ENCODE results near the gene TSPAN3.

Gene TSPAN3

GRCh38 chr15:77025083-77025901 is 45.6 kb downstream of the TSPAN3 start:
- H3K27me3 ChIP-seq (ENCODE audit: insufficient read depth, insufficient read length): no peaks in the 10 kb centered on the region
- H3K4me1 ChIP-seq (ENCODE audit: insufficient read depth, insufficient read length): peaks cover 12% of the 10 kb centered on the region
- DNase-seq (ENCODE audit: low read depth, low spot score): no peak
- H3K9ac ChIP-seq (ENCODE audit: insufficient read length, low read depth): no peak overlapping the region
- no peaks in the 10 kb centered on the region for H3K36me3 ChIP-seq (ENCODE audit: insufficient read depth, insufficient read length, low read length)
- TF ChIP-seq YY1 (IDR thresholded peaks at IDR 0.05; ENCODE audit: insufficient read depth, insufficient read length) (no peak), ZNF274 (IDR thresholded peaks at IDR 0.05; ENCODE audit: low read depth, low read length) (no peak), SUZ12 (IDR thresholded peaks at IDR 0.05; ENCODE audit: extremely low read depth, insufficient read depth, insufficient read length) (no peak)
- H3K9me3 ChIP-seq (ENCODE audit: insufficient read depth, low read length): no peaks in the 10 kb centered on the region
- no peak overlapping the region for H3K4me3 ChIP-seq (ENCODE audit: insufficient read length, low read depth)

GRCh38 chr15:77024273-77025082 is 46.4 kb downstream of the TSPAN3 start:
- Histone ChIP-seq H3K27me3 (ENCODE audit: insufficient read depth, insufficient read length) (no peaks in the 10 kb centered on the region), H3K9ac (ENCODE audit: insufficient read length, low read depth) (no peak overlapping the region), H3K36me3 (ENCODE audit: insufficient read depth, insufficient read length, low read length) (no peaks in the 10 kb centered on the region), H3K4me3 (ENCODE audit: insufficient read length, low read depth) (no peak overlapping the region), H3K9me3 (ENCODE audit: insufficient read depth, low read length) (no peaks in the 10 kb centered on the region), H3K4me1 (ENCODE audit: insufficient read depth, insufficient read length) (peaks cover 13% of the 10 kb centered on the region)
- TF ChIP-seq YY1 (IDR thresholded peaks at IDR 0.05; ENCODE audit: insufficient read depth, insufficient read length) (no peak), ZNF274 (IDR thresholded peaks at IDR 0.05; ENCODE audit: low read depth, low read length) (no peak), SUZ12 (IDR thresholded peaks at IDR 0.05; ENCODE audit: extremely low read depth, insufficient read depth, insufficient read length) (no peak)
- DNase-seq (ENCODE audit: low read depth, low spot score): peak; percentile 40

- no peak for DNase-seq (ENCODE audit: low read depth, low spot score)
- no peaks in the 10 kb centered on the region for H3K36me3 ChIP-seq (ENCODE audit: insufficient read depth, insufficient read length, low read length)
- no peak for TF ChIP-seq ZNF274 (IDR thresholded peaks at IDR 0.05; ENCODE audit: low read depth, low read length)
- TF ChIP-seq SUZ12 (IDR thresholded peaks at IDR 0.05; ENCODE audit: extremely low read depth, insufficient read depth, insufficient read length): no peak
- TF ChIP-seq YY1 (IDR thresholded peaks at IDR 0.05; ENCODE audit: insufficient read depth, insufficient read length): no peak
- peaks cover 19% of the 10 kb centered on the region for H3K4me1 ChIP-seq (ENCODE audit: insufficient read depth, insufficient read length)
- H3K9ac ChIP-seq (ENCODE audit: insufficient read length, low read depth): no peak overlapping the region
- H3K27me3 ChIP-seq (ENCODE audit: insufficient read depth, insufficient read length): no peaks in the 10 kb centered on the region
- no peaks in the 10 kb centered on the region for H3K9me3 ChIP-seq (ENCODE audit: insufficient read depth, low read length)
- no peak overlapping the region for H3K4me3 ChIP-seq (ENCODE audit: insufficient read length, low read depth)
Measured at GRCh38 chr15:77023576-77024272, 47.2 kb downstream of the TSPAN3 start.

- Histone ChIP-seq H3K4me3 (ENCODE audit: insufficient read length, low read depth) (no peak overlapping the region), H3K4me1 (ENCODE audit: insufficient read depth, insufficient read length) (peaks cover 20% of the 10 kb centered on the region), H3K9ac (ENCODE audit: insufficient read length, low read depth) (no peak overlapping the region), H3K27me3 (ENCODE audit: insufficient read depth, insufficient read length) (no peaks in the 10 kb centered on the region), H3K9me3 (ENCODE audit: insufficient read depth, low read length) (no peaks in the 10 kb centered on the region), H3K36me3 (ENCODE audit: insufficient read depth, insufficient read length, low read length) (no peaks in the 10 kb centered on the region)
- TF ChIP-seq ZNF274 (IDR thresholded peaks at IDR 0.05; ENCODE audit: low read depth, low read length): no peak
- TF ChIP-seq YY1 (IDR thresholded peaks at IDR 0.05; ENCODE audit: insufficient read depth, insufficient read length): no peak
- no peak for TF ChIP-seq SUZ12 (IDR thresholded peaks at IDR 0.05; ENCODE audit: extremely low read depth, insufficient read depth, insufficient read length)
- no peak for DNase-seq (ENCODE audit: low read depth, low spot score)
Measured at GRCh38 chr15:77022646-77023575, 48.0 kb downstream of the TSPAN3 start.

- Histone ChIP-seq H3K9ac (ENCODE audit: insufficient read length, low read depth) (no peak overlapping the region), H3K4me1 (ENCODE audit: insufficient read depth, insufficient read length) (peaks cover 21% of the 10 kb centered on the region), H3K27me3 (ENCODE audit: insufficient read depth, insufficient read length) (no peaks in the 10 kb centered on the region), H3K36me3 (ENCODE audit: insufficient read depth, insufficient read length, low read length) (no peaks in the 10 kb centered on the region), H3K9me3 (ENCODE audit: insufficient read depth, low read length) (no peaks in the 10 kb centered on the region), H3K4me3 (ENCODE audit: insufficient read length, low read depth) (no peak overlapping the region)
- no peak for DNase-seq (ENCODE audit: low read depth, low spot score)
- no peak for TF ChIP-seq YY1 (IDR thresholded peaks at IDR 0.05; ENCODE audit: insufficient read depth, insufficient read length)
- no peak for TF ChIP-seq ZNF274 (IDR thresholded peaks at IDR 0.05; ENCODE audit: low read depth, low read length)
- no peak for TF ChIP-seq SUZ12 (IDR thresholded peaks at IDR 0.05; ENCODE audit: extremely low read depth, insufficient read depth, insufficient read length)
Measured at GRCh38 chr15:77021803-77022381, 49.0 kb downstream of the TSPAN3 start.

- Histone ChIP-seq H3K4me1 (ENCODE audit: insufficient read depth, insufficient read length) (peaks cover 19% of the 10 kb centered on the region), H3K4me3 (ENCODE audit: insufficient read length, low read depth) (no peak overlapping the region), H3K27me3 (ENCODE audit: insufficient read depth, insufficient read length) (no peaks in the 10 kb centered on the region), H3K9ac (ENCODE audit: insufficient read length, low read depth) (no peak overlapping the region), H3K9me3 (ENCODE audit: insufficient read depth, low read length) (no peaks in the 10 kb centered on the region), H3K36me3 (ENCODE audit: insufficient read depth, insufficient read length, low read length) (no peaks in the 10 kb centered on the region)
- no peak for DNase-seq (ENCODE audit: low read depth, low spot score)
- TF ChIP-seq SUZ12 (IDR thresholded peaks at IDR 0.05; ENCODE audit: extremely low read depth, insufficient read depth, insufficient read length) (no peak), ZNF274 (IDR thresholded peaks at IDR 0.05; ENCODE audit: low read depth, low read length) (no peak), YY1 (IDR thresholded peaks at IDR 0.05; ENCODE audit: insufficient read depth, insufficient read length) (no peak)
Measured at GRCh38 chr15:77021088-77021481, 49.8 kb downstream of the TSPAN3 start.

Measured in NT2/D1 (cell line).